HG03432 (cell line): ENCODE measurements around the gene SYNJ1.

Experiments
- ATAC-seq: cut with Tn5 transposase; IDR thresholded peaks from one replicate; pipeline ENCODE4 v1.9.1; 2021; ENCODE audit warnings: mild to moderate bottlenecking, moderate library complexity; ENCODE audit not compliant: unreplicated experiment

The SYNJ1 gene

GRCh38 chr21:32735524-32735923 is 7.7 kb upstream of the SYNJ1 start:
- ATAC-seq, result no peak

GRCh38 chr21:32733990-32734613 is 6.3 kb upstream of the SYNJ1 start:
- ATAC-seq, result no peak

- no peak for ATAC-seq
Measured at GRCh38 chr21:32733356-32733755, 5.5 kb upstream of the SYNJ1 start.

- ATAC-seq, result no peak
Measured at GRCh38 chr21:32732544-32732943, 4.7 kb upstream of the SYNJ1 start.

DNA sequence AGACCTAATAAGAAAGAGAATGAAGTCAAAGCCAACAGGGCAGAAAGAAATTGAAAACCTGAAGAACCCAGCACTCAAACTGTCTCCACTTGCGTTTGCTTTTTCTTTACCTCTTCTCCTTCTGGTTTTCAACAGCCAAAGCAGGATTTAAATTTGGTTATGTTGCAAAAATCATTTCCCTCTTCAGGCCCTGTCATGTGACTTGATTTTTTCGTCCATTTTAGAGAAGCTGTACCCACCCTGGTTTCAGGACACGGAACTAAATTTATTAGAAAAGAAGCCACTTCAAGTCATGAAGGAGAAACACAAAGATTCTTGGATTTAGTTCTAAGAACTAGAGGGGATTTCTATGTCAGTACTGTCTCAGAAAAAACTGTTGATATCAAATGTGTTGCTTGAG is 1.0 kb upstream of the SYNJ1 start:
- no peak for ATAC-seq

DNA sequence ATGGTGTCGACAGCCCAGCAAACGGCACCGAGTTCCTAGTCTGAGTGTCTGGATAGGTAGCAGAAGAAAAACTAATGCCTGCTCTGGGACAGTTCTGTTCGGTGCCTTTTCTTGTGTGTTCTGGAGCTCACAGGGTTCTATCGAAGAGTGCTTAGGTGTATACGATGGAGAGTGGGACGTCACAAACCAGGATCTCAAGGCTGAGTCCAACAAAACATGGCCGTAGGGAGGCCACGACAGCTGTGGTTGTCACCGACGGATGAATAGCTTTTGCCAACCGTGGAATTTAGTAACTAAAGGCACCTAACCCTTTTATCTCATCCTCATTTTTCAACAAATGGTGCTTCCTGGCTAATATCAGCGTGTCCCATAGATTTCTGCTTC is 635 bp upstream of the SYNJ1 start:
- ATAC-seq, result no peak

- peak; percentile 28 for ATAC-seq
Measured at GRCh38 chr21:32726839-32727686, 750 bp downstream of the SYNJ1 start.

GRCh38 chr21:32719085-32719484 is 8.7 kb downstream of the SYNJ1 start:
- ATAC-seq, result no peak

DNA sequence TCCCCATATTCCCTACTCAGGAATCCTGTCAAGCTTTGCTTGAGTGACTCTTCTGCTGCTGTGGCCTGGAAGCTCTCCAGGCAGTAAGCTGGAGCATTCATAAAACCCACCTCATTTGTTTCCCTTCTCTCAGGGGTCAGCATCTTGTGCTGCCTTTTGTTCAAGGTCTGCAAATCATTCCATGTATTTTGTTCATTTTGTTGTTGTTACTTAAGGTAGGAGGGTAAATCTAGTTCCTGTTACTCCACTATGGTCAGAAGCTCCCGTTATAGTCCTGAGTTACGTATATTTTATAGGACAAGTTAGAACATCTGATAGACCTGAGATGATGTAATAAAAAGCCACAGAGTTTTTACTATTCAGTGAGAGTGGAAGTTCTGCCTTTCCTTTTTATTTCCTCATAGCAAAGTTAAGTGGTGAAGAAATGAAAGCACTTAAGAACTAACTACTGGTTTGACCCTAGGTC is 9.9 kb downstream of the SYNJ1 start:
- no peak for ATAC-seq

DNA sequence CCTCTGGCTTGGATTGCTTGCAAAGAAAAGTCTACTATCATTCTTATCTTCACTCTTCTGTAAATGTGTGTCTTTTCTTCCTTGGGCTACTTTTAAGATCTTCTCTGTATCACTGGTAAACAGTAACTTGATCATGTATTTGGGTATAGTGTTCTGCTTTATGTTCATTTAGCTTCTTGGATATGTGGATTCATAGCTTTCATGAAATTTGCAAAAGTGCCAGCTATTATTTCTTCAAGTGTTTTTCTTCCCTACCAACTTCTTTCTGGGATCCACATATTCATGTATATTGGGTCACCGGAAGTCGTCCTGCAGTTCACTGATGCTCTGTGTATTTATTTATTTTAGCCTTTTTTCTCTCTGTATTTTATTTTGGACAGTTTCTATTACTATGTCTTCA is 11.3 kb downstream of the SYNJ1 start:
- no peak for ATAC-seq

GRCh38 chr21:32713726-32714125 is 14.1 kb downstream of the SYNJ1 start:
- ATAC-seq, result no peak

DNA sequence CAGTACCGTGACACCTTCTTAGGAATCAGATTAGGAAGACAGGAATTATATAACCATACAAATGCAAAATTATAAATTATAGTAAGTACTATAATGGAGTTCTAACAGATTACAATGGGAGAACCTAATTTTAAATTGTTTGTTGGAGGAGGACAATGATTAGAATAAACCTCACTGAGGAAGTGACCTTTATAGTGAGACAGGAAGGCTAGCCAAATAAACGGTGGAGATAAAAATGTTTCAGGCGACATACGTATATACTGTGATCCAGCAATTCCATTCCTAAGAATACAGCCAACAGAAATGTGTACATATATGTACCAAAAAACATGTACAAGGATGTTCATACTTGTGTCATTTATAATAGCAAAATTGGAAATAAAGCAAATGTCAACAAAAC is 15.2 kb downstream of the SYNJ1 start:
- no peak for ATAC-seq

GRCh38 chr21:32712043-32712442 is 15.8 kb downstream of the SYNJ1 start:
- peak; percentile 99 for ATAC-seq

DNA sequence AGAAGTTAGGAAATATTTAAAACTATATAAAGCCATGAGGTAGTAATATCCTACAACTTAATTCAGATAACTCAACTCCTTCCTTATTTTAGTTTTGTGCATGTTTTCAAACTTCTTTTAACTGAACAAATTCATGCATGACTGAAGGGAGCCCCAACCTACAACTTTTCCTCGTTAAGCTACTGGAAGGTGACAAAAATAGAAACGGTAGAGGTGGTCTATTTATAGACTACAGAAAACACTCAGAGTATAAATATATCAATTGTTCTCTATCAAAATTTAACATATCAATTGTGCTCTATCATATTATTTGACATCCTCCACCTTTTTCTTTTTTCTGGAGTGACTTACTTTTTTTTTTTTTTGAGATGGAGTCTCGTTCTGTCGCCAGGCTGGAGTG is 16.8 kb downstream of the SYNJ1 start:
- no peak for ATAC-seq

DNA sequence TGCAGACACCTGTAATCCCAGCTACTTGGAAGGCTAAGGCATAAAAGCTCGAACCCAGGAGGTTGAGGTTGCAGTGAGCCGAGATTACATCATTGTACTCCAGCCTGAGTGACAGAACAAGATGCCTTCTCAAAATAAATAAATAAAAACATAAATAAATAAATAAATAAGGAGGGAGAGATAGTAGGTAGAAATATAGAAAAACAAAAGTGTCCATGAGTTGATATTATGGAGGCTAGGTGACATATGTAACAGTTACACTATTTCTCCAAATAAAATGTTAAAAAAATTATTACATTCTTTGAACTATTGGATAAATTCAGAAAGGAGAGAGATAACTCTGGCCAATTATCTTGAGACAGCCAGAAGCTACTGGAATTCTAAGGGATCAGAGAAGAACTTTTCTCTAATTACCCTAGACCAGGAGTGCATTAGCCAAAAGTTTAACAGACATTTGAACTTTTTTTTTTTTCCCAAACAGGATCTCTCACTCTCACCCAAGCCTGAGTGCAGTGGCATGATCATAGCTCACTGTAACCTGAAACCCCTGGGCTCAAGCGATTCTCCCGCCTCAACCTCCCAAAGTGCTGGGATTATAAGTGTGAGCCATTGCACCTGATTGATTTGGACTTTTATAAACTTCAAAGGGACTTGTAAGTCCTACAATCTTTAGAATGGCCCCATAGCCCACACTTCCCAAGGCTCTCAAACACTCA is 17.6 kb downstream of the SYNJ1 start:
- ATAC-seq, result no peak

DNA sequence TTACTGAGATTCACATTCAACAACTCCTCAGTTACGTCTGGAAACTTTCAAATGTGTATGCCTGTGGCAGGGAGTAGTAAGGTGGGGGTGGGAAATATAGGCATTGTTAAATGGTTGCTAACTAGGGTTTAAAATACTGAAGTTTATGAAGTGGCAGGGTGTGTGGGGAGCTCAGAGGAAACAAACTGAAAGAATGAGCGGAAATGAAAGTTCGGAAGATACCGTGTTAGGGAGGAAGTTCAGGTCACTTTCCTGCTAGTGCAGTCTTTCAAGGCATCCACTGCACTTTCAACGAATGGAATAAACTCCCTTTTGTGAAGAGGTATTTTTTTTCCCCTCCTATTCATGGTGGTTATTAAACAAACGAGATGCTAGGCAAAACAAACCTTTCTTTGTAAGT is 19.7 kb downstream of the SYNJ1 start:
- no peak for ATAC-seq

GRCh38 chr21:32705901-32706300 is 21.9 kb downstream of the SYNJ1 start:
- no peak for ATAC-seq

DNA sequence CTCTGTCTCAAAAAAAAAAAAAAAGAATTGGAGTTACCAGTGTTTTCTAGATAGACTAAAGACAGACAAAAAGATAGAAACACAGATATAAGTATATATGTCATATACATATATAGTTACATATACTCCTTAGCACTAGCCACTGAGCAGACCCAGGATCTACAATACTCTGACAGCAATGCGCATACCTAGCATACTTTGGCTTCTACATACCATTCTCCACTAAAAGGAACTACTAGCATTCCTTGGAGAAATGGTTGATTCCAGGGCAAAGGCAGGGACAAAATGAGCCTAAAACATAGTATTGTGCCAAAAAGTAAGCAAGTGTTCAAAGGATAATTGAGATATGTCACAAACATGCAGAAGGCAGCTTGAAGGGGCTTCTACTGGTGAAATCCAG is 22.7 kb downstream of the SYNJ1 start:
- ATAC-seq, result no peak

GRCh38 chr21:32702702-32703101 is 25.1 kb downstream of the SYNJ1 start:
- ATAC-seq, result no peak

- ATAC-seq, result no peak
Measured at GRCh38 chr21:32698971-32699693, 28.7 kb downstream of the SYNJ1 start.

GRCh38 chr21:32698286-32698685 is 29.5 kb downstream of the SYNJ1 start:
- no peak for ATAC-seq
